ENCODE data around the gene MAPKAP1.

DNA sequence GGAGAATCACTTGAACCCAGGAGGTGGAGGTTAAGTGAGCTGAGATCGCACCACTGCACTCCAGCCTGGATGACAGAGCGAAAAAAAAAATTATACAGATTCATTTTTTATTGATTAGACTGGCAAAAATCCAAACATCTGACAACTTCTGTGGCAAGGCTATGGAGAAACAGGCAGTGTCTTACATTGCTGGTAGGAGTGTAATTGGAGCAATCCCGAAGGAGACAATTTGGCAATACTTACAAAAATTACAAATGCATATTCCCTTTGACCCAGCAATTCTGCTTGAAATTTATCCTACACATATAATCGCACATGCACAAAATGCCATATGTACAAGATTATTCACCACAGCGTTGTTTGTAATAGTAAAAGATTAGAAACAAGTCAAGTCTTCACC is 86.8 kb downstream of the MAPKAP1 start:
- TF ChIP-seq, protein P1, sequence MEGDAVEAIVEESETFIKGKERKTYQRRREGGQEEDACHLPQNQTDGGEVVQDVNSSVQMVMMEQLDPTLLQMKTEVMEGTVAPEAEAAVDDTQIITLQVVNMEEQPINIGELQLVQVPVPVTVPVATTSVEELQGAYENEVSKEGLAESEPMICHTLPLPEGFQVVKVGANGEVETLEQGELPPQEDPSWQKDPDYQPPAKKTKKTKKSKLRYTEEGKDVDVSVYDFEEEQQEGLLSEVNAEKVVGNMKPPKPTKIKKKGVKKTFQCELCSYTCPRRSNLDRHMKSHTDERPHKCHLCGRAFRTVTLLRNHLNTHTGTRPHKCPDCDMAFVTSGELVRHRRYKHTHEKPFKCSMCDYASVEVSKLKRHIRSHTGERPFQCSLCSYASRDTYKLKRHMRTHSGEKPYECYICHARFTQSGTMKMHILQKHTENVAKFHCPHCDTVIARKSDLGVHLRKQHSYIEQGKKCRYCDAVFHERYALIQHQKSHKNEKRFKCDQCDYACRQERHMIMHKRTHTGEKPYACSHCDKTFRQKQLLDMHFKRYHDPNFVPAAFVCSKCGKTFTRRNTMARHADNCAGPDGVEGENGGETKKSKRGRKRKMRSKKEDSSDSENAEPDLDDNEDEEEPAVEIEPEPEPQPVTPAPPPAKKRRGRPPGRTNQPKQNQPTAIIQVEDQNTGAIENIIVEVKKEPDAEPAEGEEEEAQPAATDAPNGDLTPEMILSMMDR (IDR thresholded peaks at IDR 0.05), result no peak
- TF ChIP-seq POLR2AphosphoS5 (IDR thresholded peaks at IDR 0.05) (no peak), POLR2A (IDR thresholded peaks at IDR 0.05) (no peak), EP300 (IDR thresholded peaks at IDR 0.05) (no peak)

All from suprapubic skin (tissue), 4 donors.